GM23248 (cell line): ENCODE measurements around the gene MTPN.

Experiments used
- EZH2 ChIP-seq: fragments of 200-600 bp; sonication (generic); IDR thresholded peaks from 2 replicates; pipeline ENCODE4 v1.6.1; 2018; ENCODE audit warnings: antibody characterized with exemption, mild to moderate bottlenecking; ENCODE audit not compliant: insufficient read depth, poor library complexity, severe bottlenecking
- EZH2phosphoT487 ChIP-seq: fragments of 200-600 bp; sonication (generic); IDR thresholded peaks from 2 replicates; pipeline ENCODE4 v1.6.1; 2018; ENCODE audit warnings: antibody characterized with exemption, moderate library complexity, mild to moderate bottlenecking, low read depth; ENCODE audit not compliant: insufficient read depth

DNA sequence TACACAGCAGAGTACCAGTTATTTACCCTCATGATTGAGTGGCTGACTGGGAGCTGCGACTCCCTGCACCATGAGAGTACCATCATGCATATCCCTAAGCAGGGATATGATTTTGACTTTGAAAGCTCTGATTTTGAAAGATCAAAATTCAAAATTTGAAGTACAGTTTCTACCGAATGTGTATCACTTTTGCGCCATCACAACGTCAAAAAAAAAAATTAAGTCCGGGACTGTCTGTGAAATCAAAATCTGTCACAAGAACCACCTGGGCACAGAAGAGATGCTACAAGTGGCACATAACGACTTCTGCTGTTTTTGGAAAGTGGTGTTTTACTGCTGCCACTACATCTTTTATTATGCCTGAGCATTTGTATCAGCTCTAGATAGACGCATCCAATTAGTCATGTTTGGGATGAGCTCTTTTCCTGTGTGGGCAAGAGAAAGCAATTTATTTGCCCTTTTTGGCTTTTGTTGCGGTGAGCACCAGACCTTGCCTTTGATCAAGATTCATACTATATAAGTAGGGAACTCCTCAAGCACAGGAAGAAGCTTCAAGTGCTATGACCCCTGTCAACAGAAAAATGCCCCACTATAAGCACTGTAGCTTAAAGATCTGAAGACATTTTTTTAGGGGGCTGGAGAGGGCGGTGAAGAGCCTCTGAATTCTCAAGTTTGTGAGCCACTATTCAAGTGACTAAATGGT is 10.7 kb downstream of the MTPN start:
- TF ChIP-seq EZH2phosphoT487 = no peak
- TF ChIP-seq EZH2 = no peak
